Liver (tissue), 9 donors: ENCODE measurements around the gene UVSSA. TPM values are rescaled to one million over a fixed set of nuclear protein-coding genes. Genes with fewer than 3 reads are reported as not detected.

Experiments used
- DNase-seq: peaks from one replicate; pipeline ENCODE4 v3.0.0-alpha.2; 2017; ENCODE audit warnings: low spot score
- H3K27ac ChIP-seq, 2 donors: one replicate each; pipeline ENCODE4 v1.7.0; 2013; ENCODE audit warnings: inconsistent platforms in 2 of 2, low read length in 2 of 2, control low read depth in 1 of 2, low read depth in 1 of 2, mild to moderate bottlenecking in 1 of 2
- H3K27me3 ChIP-seq, 4 donors: one replicate each; pipeline versions ENCODE4 v1.6.1 to v1.7.0; 2013; ENCODE audit warnings: low read length in 3 of 4, inconsistent platforms in 1 of 4, mild to moderate bottlenecking in 1 of 4, moderate library complexity in 1 of 4; ENCODE audit not compliant: control insufficient read depth in 4 of 4, insufficient read depth in 4 of 4
- H3K36me3 ChIP-seq, 4 donors: one replicate each; pipeline versions ENCODE4 v1.6.1 to v1.7.0; 2013; ENCODE audit warnings: low read length in 3 of 4, mild to moderate bottlenecking in 3 of 4, low read depth in 1 of 4, moderate library complexity in 1 of 4; ENCODE audit not compliant: control insufficient read depth in 4 of 4, insufficient read depth in 3 of 4
- H3K4me1 ChIP-seq, 4 donors: one replicate each; pipeline versions ENCODE4 v1.6.1 to v1.7.0; 2013; ENCODE audit warnings: low read length in 3 of 4, mild to moderate bottlenecking in 3 of 4, moderate library complexity in 1 of 4; ENCODE audit not compliant: control insufficient read depth in 4 of 4, insufficient read depth in 4 of 4
- H3K4me3 ChIP-seq, 3 donors: one replicate each; pipeline versions ENCODE4 v1.6.1 to v1.7.0; 2013; ENCODE audit warnings: low read length in 3 of 3, control low read depth in 1 of 3, low read depth in 1 of 3, mild to moderate bottlenecking in 1 of 3
- H3K9ac ChIP-seq, 2 donors: one replicate each; pipeline ENCODE4 v1.7.0; 2013; ENCODE audit warnings: low read length in 2 of 2, mild to moderate bottlenecking in 2 of 2, moderate library complexity in 2 of 2, control low read depth in 1 of 2, low read depth in 1 of 2
- H3K9me3 ChIP-seq, 4 donors: one replicate each; pipeline versions ENCODE4 v1.6.1 to v1.7.0; 2013; ENCODE audit warnings: low read length in 3 of 4; ENCODE audit not compliant: control insufficient read depth in 4 of 4
- EGR1 ChIP-seq, 2 donors: IDR thresholded peaks; 2 replicates each; pipeline ENCODE4 v1.6.1; 2016 to 2018; ENCODE audit warnings: antibody characterized with exemption in 2 of 2, low read depth in 2 of 2
- FOXA2 ChIP-seq: IDR thresholded peaks from 2 replicates; pipeline ENCODE4 v1.6.1; 2016; ENCODE audit warnings: antibody characterized with exemption
- HNF4A ChIP-seq, 2 donors: conservative IDR thresholded peaks; 2 replicates each; pipeline ENCODE4 v1.6.1; 2016; ENCODE audit warnings: antibody characterized with exemption in 2 of 2, mild to moderate bottlenecking in 2 of 2
- RAD21 ChIP-seq, 2 donors: IDR thresholded peaks; 2 replicates each; pipeline ENCODE4 v1.6.1; 2016; ENCODE audit warnings: antibody characterized with exemption in 2 of 2, mild to moderate bottlenecking in 2 of 2
- ZBTB33 ChIP-seq: IDR thresholded peaks from 2 replicates; pipeline ENCODE4 v1.6.1; 2016; ENCODE audit warnings: antibody characterized with exemption
- WGBS: extraction: QIAGEN DNeasy Blood & Tissue Kit; methylation state at CpG from one replicate; pipeline ENCODE4 v1.1.7; 2013; 5-methylcytosine and 5-hydroxymethylcytosine counted together
- polyA plus RNA-seq, 2 donors: library from polyadenylated mRNA; stranded (reverse) in 1 of 2; unstranded in 1 of 2; fragments of 200-250 nt in 1 of 2; fragments of >200 nt in 1 of 2; fragmentation: Nextera tagmentation in 1 of 2; extraction: Ambion mirVana in 1 of 2; gene quantifications; one replicate each; pipeline versions ENCODE4 v1.2.1 to v1.2.3, GENCODE V29; 2013 to 2015
- total RNA-seq, 2 donors: library from RNA; depleted of rRNA; stranded (reverse); fragments of >200 nt; gene quantifications; one replicate each; pipeline ENCODE4 v1.2.3, GENCODE V29; 2014
- donor health status: healthy.
- donor health status: healthy.
- donor health status: healthy.
- donor health status: healthy.
- donor health status: healthy.

The UVSSA gene
- total and polyA plus RNA-seq, 4 donors: 2.2 to 18.3 (median 3.6) TPM

- WGBS: 95% methylated on average over 24 of the region's 24 CpGs
- no peaks in the 10 kb centered on the region for H3K27me3 ChIP-seq
- no peak overlapping the region for H3K9ac ChIP-seq
- no peak for TF ChIP-seq ZBTB33
- TF ChIP-seq RAD21 (IDR thresholded peaks at IDR 0.05): no peak
- no peak for DNase-seq
- no peak overlapping the region for H3K4me3 ChIP-seq
- H3K27ac ChIP-seq: no peak overlapping the region
- H3K4me1 ChIP-seq: peaks cover 6 to 22% (median 9%) of the 10 kb centered on the region in 4 donors
- no peaks in the 10 kb centered on the region for H3K9me3 ChIP-seq
- peaks cover 0 to 6% (median 3%) of the 10 kb centered on the region in 4 donors for H3K36me3 ChIP-seq
Observed at GRCh38 chr4:1368421-1369090, 21.5 kb downstream of the UVSSA start.

- no peak for DNase-seq
- Histone ChIP-seq H3K4me3 (no peak overlapping the region), H3K4me1 (peaks cover 6 to 22% (median 9%) of the 10 kb centered on the region in 4 donors), H3K9me3 (no peaks in the 10 kb centered on the region), H3K36me3 (peaks cover 0 to 6% (median 3%) of the 10 kb centered on the region in 4 donors), H3K27ac (no peak overlapping the region), H3K9ac (no peak overlapping the region), H3K27me3 (no peaks in the 10 kb centered on the region)
- no peak for TF ChIP-seq RAD21 (IDR thresholded peaks at IDR 0.05)
- WGBS: 94% methylated on average over 18 of the region's 18 CpGs
Observed at GRCh38 chr4:1369091-1369450, 22.1 kb downstream of the UVSSA start.

- WGBS: 48% methylated on average over 22 of the region's 22 CpGs
Observed at GRCh38 chr4:1369479-1370079, 22.6 kb downstream of the UVSSA start.

GRCh38 chr4:1370321-1371124 lies 23.5 kb downstream of the UVSSA start:
- 74% methylated on average over 29 of the region's 29 CpGs for WGBS

More at GRCh38 chr4:1369479-1370079, 22.6 kb downstream of the UVSSA start:
- peaks cover 6 to 22% (median 9%) of the 10 kb centered on the region in 4 donors for H3K4me1 ChIP-seq
- no peak overlapping the region for H3K4me3 ChIP-seq
- H3K9ac ChIP-seq: no peak overlapping the region
- DNase-seq: no peak
- peaks cover 0 to 6% (median 3%) of the 10 kb centered on the region in 4 donors for H3K36me3 ChIP-seq
- H3K9me3 ChIP-seq: no peaks in the 10 kb centered on the region
- H3K27me3 ChIP-seq: no peaks in the 10 kb centered on the region
- TF ChIP-seq FOXA2: peak; percentile 24
- TF ChIP-seq EGR1 (IDR thresholded peaks at IDR 0.05; ENCODE audit: low read depth in 2 of 2): no peak
- H3K27ac ChIP-seq: no peak overlapping the region

More at GRCh38 chr4:1370321-1371124, 23.5 kb downstream of the UVSSA start:
- no peak overlapping the region for H3K4me3 ChIP-seq
- H3K27me3 ChIP-seq: no peaks in the 10 kb centered on the region
- H3K9me3 ChIP-seq: no peaks in the 10 kb centered on the region
- no peak for TF ChIP-seq EGR1 (IDR thresholded peaks at IDR 0.05; ENCODE audit: low read depth in 2 of 2)
- TF ChIP-seq HNF4A (conservative IDR thresholded peaks at IDR 0.05): peak in 1 of 2 donors; percentile 6
- H3K36me3 ChIP-seq: peaks cover 0 to 8% (median 4%) of the 10 kb centered on the region in 4 donors
- H3K4me1 ChIP-seq: peaks cover 6 to 22% (median 9%) of the 10 kb centered on the region in 4 donors
- H3K27ac ChIP-seq: no peak overlapping the region
- DNase-seq: no peak
- H3K9ac ChIP-seq: no peak overlapping the region
